GOT3 (cell line): ENCODE measurements around the gene CACNA1E.

Source experiments
- DNase-seq: peaks from one replicate; lab custom pipeline; 2025; ENCODE audit warnings: mixed read lengths; lab: John Stamatoyannopoulos, UW

The CACNA1E gene

GRCh38 chr1:181635110-181635509 lies 151.8 kb downstream of the CACNA1E start:
- no peak for DNase-seq

DNA sequence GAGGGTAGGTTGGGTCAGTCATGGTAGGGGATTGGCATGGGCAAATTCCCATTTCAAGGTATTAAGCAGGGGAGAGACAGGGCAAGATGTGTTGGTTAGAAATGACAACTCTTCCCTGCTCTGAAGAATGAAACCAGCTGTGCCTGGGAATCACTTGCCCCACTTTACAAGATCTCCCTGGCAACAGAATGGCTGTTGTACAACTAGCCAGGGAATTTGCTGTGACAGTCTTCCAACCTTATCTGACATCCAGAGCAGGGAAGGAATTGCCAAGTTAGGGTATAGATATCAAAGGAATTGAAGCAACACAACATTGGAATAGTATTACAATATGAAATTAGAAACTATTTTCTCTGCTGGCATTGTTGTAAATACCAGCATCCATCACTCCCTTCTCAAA lies 154.7 kb downstream of the CACNA1E start:
- no peak for DNase-seq

GRCh38 chr1:181640956-181641355 lies 157.6 kb downstream of the CACNA1E start:
- no peak for DNase-seq

DNA sequence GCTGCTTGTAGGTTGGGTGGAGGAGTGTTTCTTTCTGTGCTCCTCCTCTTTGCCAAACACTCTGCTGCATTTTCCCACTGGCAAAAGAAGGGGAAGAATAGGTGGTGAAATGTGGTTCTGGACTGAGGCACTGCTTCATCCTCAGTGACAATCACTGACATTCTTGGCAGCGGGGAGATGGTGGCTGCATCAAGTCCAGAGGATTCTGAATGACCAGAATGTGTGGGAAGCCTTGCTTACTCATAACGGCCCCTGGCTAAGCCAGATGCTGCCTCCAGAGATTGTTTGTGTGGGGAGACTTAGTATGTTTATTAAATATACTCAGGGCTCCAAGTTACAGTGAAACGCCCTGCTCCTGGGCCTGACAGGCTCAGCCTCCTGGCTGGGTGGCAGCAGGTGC lies 160.3 kb downstream of the CACNA1E start:
- no peak for DNase-seq

- no peak for DNase-seq
Measured at GRCh38 chr1:181645171-181645570, 161.9 kb downstream of the CACNA1E start.

DNA sequence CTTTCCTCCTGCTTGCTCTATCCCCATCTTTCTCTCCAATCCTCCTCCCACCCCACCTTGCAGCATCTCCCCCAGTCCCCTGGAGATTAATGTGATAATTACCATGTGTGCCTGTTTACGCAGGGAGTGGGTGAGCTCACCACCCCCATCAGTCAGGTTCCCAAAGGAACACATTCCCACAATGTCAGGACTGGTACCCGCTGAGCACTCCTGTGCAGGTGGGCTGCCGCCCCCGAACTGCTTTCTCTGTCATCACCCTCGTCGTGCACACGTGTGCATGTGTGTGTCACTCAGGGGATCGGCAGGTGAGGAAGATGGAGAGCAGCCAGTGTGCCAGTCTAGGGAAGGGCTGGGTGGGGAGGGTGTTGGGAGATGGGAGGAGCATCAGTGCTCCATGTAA lies 163.4 kb downstream of the CACNA1E start:
- DNase-seq = no peak

GRCh38 chr1:181647314-181648035 lies 164.2 kb downstream of the CACNA1E start:
- no peak for DNase-seq

DNA sequence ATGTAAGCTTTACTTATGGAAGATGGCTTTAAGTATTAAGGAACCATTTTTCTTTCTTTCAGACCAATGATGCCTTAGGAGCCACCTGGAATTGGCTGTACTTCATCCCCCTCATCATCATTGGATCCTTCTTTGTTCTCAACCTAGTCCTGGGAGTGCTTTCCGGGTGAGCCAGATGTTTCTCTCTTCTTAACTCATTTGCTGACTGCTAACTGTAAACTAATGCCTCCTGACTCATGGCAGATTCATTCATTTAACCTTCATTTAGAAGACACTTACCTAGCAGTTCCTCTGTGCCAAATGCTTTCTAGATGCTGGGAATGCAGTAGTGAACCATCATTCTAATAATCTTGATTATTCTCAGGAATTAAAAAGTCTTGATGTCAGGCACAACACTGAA lies 168.0 kb downstream of the CACNA1E start:
- DNase-seq = no peak

DNA sequence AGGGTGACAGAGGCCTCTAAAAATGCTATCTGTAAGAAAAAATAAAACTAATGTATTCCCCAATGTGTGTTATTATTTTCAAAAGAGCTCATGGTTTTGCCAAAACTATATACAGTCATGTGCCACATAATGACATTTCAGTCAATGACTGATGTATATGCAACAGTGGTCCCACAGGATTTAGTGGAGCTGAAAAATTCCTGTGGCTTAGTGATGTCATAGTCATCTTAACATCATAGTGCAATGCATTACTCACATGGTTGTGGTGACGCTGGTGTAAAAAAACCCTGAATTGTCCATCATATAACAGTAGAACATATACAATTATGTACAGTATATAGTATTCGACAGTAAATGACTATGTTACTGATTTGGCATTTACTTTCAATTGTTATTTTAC lies 172.4 kb downstream of the CACNA1E start:
- no peak for DNase-seq

DNA sequence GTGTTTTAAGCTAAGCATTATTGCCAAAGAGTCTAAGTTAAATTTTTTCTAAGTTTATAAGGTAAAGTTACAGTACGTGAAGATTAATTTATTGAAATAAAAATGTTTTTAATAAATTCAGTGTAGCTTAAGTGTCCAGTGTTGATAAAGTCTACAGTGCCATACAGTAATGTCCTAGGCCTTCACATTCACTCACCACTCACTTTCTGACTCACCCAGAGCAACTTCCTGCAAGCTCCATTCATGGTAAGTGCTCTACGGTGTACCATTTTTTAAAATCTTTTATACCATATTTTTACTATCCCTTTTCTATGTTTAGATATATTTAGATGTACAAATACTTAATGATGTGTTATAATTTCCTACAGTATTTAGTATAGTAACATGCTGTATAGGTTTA lies 173.2 kb downstream of the CACNA1E start:
- DNase-seq = no peak

DNA sequence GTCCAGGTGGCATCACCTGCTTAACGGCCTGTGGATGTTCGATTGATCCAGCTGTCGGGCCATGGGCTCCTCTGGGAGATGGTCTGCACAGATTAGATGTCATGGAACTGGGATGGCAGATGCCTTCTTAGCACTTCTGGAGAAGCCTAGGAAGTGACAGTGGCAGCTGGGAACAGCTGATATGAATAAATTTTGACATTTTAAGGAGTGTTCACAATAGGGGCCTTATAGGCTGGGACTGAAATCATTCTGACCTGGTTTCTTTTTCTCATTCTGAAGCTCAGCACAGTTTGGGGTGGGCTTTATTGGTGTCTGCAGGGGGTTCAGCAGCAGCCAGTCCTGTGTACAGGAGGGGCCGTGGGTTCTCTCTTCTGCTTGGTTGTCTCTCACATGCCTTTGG lies 175.3 kb downstream of the CACNA1E start:
- no peak for DNase-seq

- no peak for DNase-seq
Measured at GRCh38 chr1:181659321-181659957, 176.1 kb downstream of the CACNA1E start.

DNA sequence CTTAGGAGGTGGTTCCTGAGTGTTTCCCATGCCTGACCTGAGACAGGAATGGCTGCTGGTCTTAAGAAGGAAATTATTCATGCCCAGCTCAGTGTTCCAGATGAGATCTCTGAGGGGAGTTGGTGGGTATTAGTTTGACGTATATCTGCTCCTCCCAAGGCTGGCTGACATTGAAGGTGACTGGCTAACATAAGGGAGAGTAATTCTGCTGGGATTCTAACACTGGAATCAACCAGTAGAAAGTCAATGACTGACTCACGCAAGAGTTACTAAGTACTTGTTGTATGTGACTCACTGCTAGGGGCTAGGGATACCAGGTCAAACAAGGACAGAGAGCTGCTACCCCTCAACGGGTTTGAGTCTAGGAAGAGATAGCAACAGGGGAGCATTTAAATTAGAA lies 177.3 kb downstream of the CACNA1E start:
- no peak for DNase-seq

DNA sequence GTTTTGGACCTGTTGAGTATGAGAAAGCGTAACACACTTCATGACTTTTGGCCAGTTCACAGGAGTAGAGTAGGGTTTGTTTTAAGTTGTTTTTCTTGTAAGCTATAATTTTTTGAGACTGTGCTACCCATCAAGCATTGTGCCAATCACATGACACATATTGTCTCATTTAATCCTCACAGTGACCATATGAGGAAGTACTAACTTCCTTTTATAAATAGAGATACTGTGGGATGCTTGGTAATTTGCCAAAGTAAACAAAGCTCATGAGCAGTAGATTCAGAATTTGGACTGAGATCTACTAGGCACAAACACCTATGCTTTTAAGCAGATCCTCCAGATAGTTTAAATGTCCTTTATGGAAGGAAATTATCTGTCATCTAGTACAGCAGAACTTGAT lies 178.3 kb downstream of the CACNA1E start:
- DNase-seq = no peak

DNA sequence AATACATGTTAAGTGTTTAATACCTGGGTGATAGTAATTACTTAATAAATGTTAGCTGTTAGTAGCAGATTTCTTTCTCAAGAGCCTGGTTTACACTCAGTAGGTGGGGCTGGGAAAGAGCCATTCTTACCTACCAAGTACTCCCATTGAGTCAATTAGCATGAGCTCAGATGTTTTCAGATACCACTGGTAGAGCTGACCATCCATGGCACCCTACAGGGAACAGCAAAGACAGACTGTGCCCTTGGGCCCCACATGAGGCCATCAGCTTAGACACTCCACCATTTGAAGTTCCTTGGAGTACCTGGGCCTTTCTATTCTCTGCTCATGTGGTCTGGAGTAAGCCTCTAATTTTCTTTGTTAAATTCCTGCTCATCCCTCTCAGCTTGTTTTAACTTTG lies 179.3 kb downstream of the CACNA1E start:
- DNase-seq = no peak

- no peak for DNase-seq
Measured at GRCh38 chr1:181664543-181664942, 181.2 kb downstream of the CACNA1E start.

- no peak for DNase-seq
Measured at GRCh38 chr1:181669246-181669645, 185.9 kb downstream of the CACNA1E start.

DNA sequence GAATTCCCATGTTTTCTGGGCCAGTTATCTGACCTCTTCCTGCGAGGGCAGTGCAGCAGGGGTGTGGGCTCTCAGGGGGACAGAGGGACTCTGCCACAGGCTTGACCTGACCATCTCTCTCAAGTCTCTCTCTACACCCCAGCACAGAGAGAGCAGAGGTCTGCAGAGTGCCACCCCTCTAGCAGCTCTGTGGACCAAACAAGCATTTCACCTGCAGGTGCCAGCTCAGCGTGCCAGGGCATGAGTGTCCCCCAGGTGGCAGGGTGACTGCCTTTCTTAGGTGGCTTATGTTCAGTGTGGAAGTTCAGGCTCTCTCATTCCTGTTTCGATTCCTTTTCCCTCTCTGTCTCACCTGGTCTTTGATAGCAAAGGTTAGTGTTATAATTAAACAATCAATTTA lies 191.3 kb downstream of the CACNA1E start:
- no peak for DNase-seq

DNA sequence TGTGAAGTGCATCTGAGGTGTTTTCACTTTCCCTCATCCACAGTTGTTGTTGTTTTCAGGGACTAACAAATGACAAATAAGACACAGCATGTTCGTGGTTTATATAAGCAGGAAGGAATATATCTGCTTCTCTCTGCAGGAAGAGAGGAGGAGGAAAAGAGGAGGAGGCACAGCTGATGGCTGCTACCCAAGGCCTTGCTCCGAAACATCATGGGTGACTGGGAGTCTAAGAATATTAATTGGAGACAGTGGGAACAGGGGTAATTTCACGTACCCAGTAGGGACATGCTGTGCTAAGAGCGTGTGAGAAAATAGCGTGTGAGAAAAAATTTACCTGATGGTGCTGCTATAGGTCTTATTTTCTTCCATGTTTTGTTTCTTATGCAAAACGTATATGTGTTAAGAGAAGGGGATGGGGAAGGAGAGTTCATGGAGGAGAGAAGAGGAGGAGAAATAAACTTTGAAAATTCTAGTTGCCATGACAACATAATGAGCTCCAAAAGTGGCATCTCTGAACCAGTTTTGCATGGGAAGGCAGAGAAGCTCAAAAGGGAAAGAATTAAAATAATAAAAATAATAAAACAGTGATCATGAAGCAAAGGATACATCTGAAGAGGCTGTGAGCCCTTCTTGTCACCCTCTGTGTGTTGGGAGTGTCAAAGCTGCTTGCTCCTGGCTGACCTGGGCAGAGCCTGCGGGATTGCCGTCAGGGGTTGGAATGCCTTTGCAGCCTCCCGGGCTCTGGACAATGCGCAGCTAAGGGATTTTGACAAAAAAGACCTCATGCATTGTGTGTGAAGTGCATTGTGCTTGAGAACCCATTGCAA lies 192.0 kb downstream of the CACNA1E start:
- no peak for DNase-seq

DNA sequence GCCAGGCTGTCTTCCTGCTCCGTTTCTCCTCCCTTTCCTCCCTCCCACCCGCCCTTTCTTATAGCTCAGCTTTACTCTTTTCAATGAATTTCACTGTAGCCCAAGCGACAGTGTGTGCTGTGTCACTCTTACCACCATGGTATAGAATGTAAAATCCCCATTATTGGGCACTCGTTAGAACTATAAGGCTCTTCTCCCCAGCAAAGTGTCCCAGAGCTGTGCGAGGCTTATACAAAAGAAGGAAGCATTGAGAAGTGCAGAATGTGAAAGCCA lies 192.5 kb downstream of the CACNA1E start:
- no peak for DNase-seq

DNA sequence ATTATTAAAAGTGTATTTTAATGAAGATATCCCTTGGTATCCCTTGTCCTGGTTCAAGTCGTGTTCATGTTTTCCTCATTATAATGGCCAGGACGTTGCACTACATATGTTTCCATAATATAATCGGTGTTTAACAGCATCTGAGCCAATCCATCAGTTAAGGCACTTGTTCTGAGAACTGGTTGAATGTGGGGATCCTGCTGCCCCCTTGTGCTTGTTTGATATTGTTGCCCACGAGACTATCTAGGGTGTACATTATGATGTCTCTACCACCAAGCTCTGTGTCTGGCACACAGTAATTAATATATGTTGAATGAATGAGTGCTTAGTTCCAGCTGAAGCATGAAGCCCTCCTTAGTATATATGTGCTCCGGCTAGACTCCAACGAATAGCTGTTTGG lies 193.0 kb downstream of the CACNA1E start:
- no peak for DNase-seq

DNA sequence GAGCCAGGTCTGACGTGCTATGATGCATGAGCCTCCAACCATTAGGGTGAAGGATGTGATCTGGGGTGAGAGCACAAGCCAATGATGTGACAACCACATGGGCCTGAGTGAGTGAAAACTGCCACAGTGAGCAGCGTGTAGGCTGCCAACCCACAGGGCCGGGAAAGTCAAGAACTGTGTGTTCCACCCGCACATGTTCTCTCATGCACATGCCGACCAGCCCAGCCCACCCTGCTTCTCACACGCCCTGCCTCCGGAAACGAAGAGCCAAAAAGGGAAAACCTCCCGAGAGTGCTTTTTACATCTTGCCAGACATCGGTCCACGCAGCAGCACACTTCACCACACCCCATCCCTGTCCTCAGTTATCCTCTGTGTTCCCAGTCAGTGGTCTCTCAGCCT lies 197.0 kb downstream of the CACNA1E start:
- no peak for DNase-seq

- no peak for DNase-seq
Measured at GRCh38 chr1:181680871-181681270, 197.6 kb downstream of the CACNA1E start.
